Neural crest cell (in vitro differentiated cells): ENCODE data around the gene HSFX3. TPM values are rescaled to one million over a fixed set of nuclear protein-coding genes. Genes with fewer than 3 reads are reported as not detected.
"Not testable (repeated sequence)": the region's sequence is repeated elsewhere in the genome, so short reads cannot be mapped to it uniquely, and the experiment has no call there.

Experiments used
- DNase-seq: peaks from one replicate; pipeline ENCODE4 v3.0.0; 2021; ENCODE audit warnings: low read depth, mixed read lengths, low spot score
- H3K27ac Mint-ChIP-seq: one replicate; pipeline ENCODE4 v1.8.0; 2021; ENCODE audit warnings: mild to moderate bottlenecking, mixed read lengths; ENCODE audit not compliant: unreplicated experiment
- H3K27me3 Mint-ChIP-seq: 2 replicates; pipeline ENCODE4 v1.8.0; 2021; ENCODE audit warnings: low read depth, mild to moderate bottlenecking, mixed read lengths
- H3K36me3 Mint-ChIP-seq: 2 replicates; pipeline ENCODE4 v1.8.0; 2021; ENCODE audit warnings: low read depth, mild to moderate bottlenecking, mixed read lengths
- H3K4me1 Mint-ChIP-seq: 2 replicates; pipeline ENCODE4 v1.8.0; 2021; ENCODE audit warnings: mixed read lengths
- H3K4me3 Mint-ChIP-seq: one replicate; pipeline ENCODE4 v1.8.0; 2021; ENCODE audit warnings: mild to moderate bottlenecking, mixed read lengths
- H3K9me3 Mint-ChIP-seq: 2 replicates; pipeline ENCODE4 v1.8.0; 2021; ENCODE audit warnings: mixed read lengths
- total RNA-seq: library from RNA; stranded (reverse); gene quantifications from 2 replicates; pipeline ENCODE4 v1.2.1, GENCODE V29; 2021
- TF ChIP-seq, protein P1 (sequence below): fragments of 200-600 bp; sonication (generic); conservative IDR thresholded peaks from 2 replicates; pipeline ENCODE4 v1.5.0; 2021; ENCODE audit warnings: antibody characterized with exemption, mild to moderate bottlenecking

The HSFX3 gene
- total RNA-seq, 1 donor from 2014 or later = not detected

GRCh38 chrX:149521438-149521837 lies 28.3 kb downstream of the HSFX3 start:
- Mint-ChIP-seq H3K4me1 (peaks cover 3% of the 10 kb centered on the region), H3K27ac (no peak overlapping the region), H3K36me3 (peaks cover 4% of the 10 kb centered on the region), H3K9me3 (peaks cover 3% of the 10 kb centered on the region), H3K4me3 (no peak overlapping the region), H3K27me3 (peaks cover 4% of the 10 kb centered on the region)
- DNase-seq = no peak
- TF ChIP-seq, protein P1, sequence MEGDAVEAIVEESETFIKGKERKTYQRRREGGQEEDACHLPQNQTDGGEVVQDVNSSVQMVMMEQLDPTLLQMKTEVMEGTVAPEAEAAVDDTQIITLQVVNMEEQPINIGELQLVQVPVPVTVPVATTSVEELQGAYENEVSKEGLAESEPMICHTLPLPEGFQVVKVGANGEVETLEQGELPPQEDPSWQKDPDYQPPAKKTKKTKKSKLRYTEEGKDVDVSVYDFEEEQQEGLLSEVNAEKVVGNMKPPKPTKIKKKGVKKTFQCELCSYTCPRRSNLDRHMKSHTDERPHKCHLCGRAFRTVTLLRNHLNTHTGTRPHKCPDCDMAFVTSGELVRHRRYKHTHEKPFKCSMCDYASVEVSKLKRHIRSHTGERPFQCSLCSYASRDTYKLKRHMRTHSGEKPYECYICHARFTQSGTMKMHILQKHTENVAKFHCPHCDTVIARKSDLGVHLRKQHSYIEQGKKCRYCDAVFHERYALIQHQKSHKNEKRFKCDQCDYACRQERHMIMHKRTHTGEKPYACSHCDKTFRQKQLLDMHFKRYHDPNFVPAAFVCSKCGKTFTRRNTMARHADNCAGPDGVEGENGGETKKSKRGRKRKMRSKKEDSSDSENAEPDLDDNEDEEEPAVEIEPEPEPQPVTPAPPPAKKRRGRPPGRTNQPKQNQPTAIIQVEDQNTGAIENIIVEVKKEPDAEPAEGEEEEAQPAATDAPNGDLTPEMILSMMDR = no peak

DNA sequence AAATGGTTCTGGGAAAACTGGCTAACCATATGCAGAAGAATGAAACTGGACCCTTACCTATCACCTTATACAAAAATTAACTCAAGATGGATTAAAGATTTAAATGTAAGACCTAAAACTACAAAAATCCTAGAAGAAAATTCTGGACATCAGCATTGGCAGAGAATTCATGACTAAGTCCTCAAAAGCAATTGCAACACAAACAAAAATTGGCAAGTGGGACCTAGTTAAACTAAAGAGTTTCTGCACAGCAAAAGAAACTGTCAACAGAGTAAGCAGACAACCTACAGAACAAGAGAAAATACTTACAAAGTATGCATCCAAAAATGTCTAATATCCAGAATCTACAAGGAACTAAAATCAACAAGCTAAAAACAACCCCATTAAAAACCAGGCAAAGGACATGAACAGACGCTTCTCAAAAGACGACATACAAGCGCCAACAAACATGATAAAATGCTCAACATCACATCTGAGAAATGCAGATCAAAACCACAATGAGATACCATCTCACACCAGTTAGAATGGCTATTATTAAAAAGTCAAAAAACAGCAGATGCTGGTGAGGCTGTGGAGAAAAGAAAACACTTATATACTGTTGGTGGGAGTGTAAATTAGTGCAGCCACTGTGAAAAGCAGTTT lies 29.0 kb downstream of the HSFX3 start:
- not testable (repeated sequence) for H3K27me3 Mint-ChIP-seq, H3K36me3 Mint-ChIP-seq, H3K4me1 Mint-ChIP-seq, DNase-seq, H3K9me3 Mint-ChIP-seq, H3K27ac Mint-ChIP-seq, H3K4me3 Mint-ChIP-seq

GRCh38 chrX:149518236-149518635 lies 31.5 kb downstream of the HSFX3 start:
- Mint-ChIP-seq H3K4me3 (no peak overlapping the region), H3K4me1 (peaks cover 3% of the 10 kb centered on the region), H3K9me3 (peaks cover 3% of the 10 kb centered on the region), H3K36me3 (peaks cover 8% of the 10 kb centered on the region), H3K27me3 (peaks cover 4% of the 10 kb centered on the region), H3K27ac (no peak overlapping the region)
- DNase-seq = no peak
- TF ChIP-seq, protein P1 = no peak

DNA sequence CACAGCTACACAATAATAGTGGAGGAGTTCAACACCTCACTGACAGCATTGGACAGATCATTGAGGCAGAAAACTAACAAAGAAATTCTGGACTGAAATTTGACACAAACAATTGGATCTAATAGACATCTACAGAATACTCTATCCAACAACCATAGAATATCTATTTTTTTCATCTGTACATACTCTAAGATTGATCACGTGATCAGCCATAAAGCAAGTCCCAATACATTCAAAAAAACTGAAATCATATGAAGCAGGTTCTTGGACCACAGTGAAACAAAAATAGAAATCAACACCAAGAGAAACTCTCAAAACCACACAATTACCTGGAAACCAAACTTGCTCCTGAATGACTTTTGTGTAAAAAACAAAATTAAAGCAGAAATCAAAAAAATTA lies 32.4 kb downstream of the HSFX3 start:
- H3K4me3 Mint-ChIP-seq = no peak overlapping the region
- TF ChIP-seq, protein P1 = no peak
- no peak for DNase-seq
- H3K27ac Mint-ChIP-seq = no peak overlapping the region
- peaks cover 5% of the 10 kb centered on the region for H3K4me1 Mint-ChIP-seq
- peaks cover 3% of the 10 kb centered on the region for H3K9me3 Mint-ChIP-seq
- H3K36me3 Mint-ChIP-seq = peaks cover 8% of the 10 kb centered on the region
- H3K27me3 Mint-ChIP-seq = peaks cover 4% of the 10 kb centered on the region

GRCh38 chrX:149516604-149517003 lies 33.1 kb downstream of the HSFX3 start:
- Mint-ChIP-seq H3K4me1 (peaks cover 7% of the 10 kb centered on the region), H3K27ac (no peak overlapping the region), H3K4me3 (no peak overlapping the region), H3K36me3 (peaks cover 8% of the 10 kb centered on the region), H3K27me3 (peaks cover 4% of the 10 kb centered on the region), H3K9me3 (peaks cover 3% of the 10 kb centered on the region)
- TF ChIP-seq, protein P1 = no peak
- no peak for DNase-seq

GRCh38 chrX:149515954-149516602 lies 33.6 kb downstream of the HSFX3 start:
- peaks cover 8% of the 10 kb centered on the region for H3K36me3 Mint-ChIP-seq
- peaks cover 3% of the 10 kb centered on the region for H3K9me3 Mint-ChIP-seq
- H3K27ac Mint-ChIP-seq = no peak overlapping the region
- no peak for DNase-seq
- H3K27me3 Mint-ChIP-seq = peaks cover 4% of the 10 kb centered on the region
- TF ChIP-seq, protein P1 = no peak
- H3K4me3 Mint-ChIP-seq = no peak overlapping the region
- H3K4me1 Mint-ChIP-seq = peaks cover 12% of the 10 kb centered on the region
